ENCODE data around the gene HNRNPL. TPM values are rescaled to one million over a fixed set of nuclear protein-coding genes. Genes with fewer than 3 reads are reported as not detected.

The HNRNPL gene
- total and polyA plus RNA-seq, 2 of the 8 experiments (the other 6 are each of a cell fraction or from before 2014, with no cell fraction given): 404 to 779 TPM

GRCh38 chr19:38849860-38850435 lies at the start of gene HNRNPL (continued):
- TF ChIP-seq TCF12 (IDR thresholded peaks at IDR 0.05; ENCODE audit: low read depth, low read length): no peak

Data from H1 (cell line).